Transverse colon (tissue), 3 donors: ENCODE data around the gene CMTM2.

Experiments
- POLR2A ChIP-seq: fragments of 450-650 bp; IDR thresholded peaks from one replicate; pipeline ENCODE4 v1.6.1; 2016; ENCODE audit warnings: antibody characterized with exemption, mild to moderate bottlenecking, moderate library complexity
- POLR2AphosphoS5 ChIP-seq, 3 donors: sonication (generic); formaldehyde crosslinking; IDR thresholded peaks; one replicate each; pipeline ENCODE4 v1.6.1; 2016; ENCODE audit warnings: antibody characterized with exemption in 3 of 3

DNA sequence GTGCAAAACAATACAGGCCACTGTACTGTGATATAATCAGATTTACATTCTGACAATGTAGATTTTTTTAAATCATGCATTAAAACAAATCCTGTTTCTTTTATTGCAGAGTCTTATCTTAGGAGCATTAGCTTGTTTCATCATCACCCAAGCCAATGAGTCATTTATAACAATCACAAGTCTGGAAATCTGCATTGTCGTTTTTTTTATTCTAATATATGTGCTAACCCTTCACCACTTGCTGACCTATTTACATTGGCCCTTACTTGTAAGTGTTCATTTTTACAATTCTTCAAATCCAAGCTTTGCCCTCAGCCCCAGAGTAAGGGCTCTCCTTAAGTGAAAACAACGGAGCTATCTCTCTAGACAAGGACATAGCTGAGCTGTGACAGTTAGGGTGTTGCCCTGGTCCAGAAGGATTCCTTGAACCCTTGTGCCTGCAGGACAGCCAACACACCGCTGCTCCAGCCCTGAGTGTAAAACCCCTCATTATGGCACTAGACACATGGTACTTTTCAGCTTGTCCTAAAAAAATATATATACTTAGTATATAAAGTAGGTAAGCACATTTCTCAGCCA is 9.3 kb upstream of the CMTM2 start:
- no peak for TF ChIP-seq POLR2AphosphoS5 (IDR thresholded peaks at IDR 0.05)
- no peak for TF ChIP-seq POLR2A
